Coronary artery (tissue), 2 donors: ENCODE measurements around the gene IL3RA.
"Not testable (repeated sequence)": the region's sequence is repeated elsewhere in the genome, so short reads cannot be mapped to it uniquely, and the experiment has no call there.

ENCODE experiments used
- DNase-seq: peaks from one replicate; pipeline ENCODE4 v3.0.0-alpha.2; 2017; ENCODE audit warnings: low spot score
- H3K27ac ChIP-seq, 2 donors: fragments of 200-600 bp; sonication (generic); one replicate each; pipeline ENCODE4 v1.5.1; 2016 to 2019
- H3K4me3 ChIP-seq: fragments of 200-600 bp; sonication (generic); 2 replicates; pipeline ENCODE4 v1.5.1; 2016; ENCODE audit warnings: mild to moderate bottlenecking, moderate library complexity
- CTCF ChIP-seq: fragments of 200-600 bp; sonication (generic); IDR thresholded peaks from one replicate; pipeline ENCODE4 v1.5.1; 2019; ENCODE audit warnings: antibody characterized with exemption

IL3RA gene

GRCh38 chrX:1423215-1423614 lies 86.6 kb downstream of the IL3RA start:
- TF ChIP-seq CTCF: no peak
- DNase-seq: no peak
- Histone ChIP-seq H3K27ac (no peak overlapping the region), H3K4me3 (no peak overlapping the region)

- no peak for DNase-seq
- Histone ChIP-seq H3K4me3 (no peak overlapping the region), H3K27ac (no peak overlapping the region)
- no peak for TF ChIP-seq CTCF
Observed at GRCh38 chrX:1424147-1424851, 87.7 kb downstream of the IL3RA start.

- no peak for TF ChIP-seq CTCF
- Histone ChIP-seq H3K4me3 (no peak overlapping the region), H3K27ac (no peak overlapping the region)
- DNase-seq: no peak
Observed at GRCh38 chrX:1425381-1425780, 88.8 kb downstream of the IL3RA start.

- DNase-seq, H3K27ac ChIP-seq, H3K4me3 ChIP-seq: not testable (repeated sequence)
Observed at GRCh38 chrX:1426321-1426720, 89.7 kb downstream of the IL3RA start.

- H3K27ac ChIP-seq: no peak overlapping the region
- TF ChIP-seq CTCF: no peak
- H3K4me3 ChIP-seq: no peak overlapping the region
- no peak for DNase-seq
Observed at GRCh38 chrX:1427756-1428155, 91.2 kb downstream of the IL3RA start.

- Histone ChIP-seq H3K27ac (no peak overlapping the region), H3K4me3 (no peak overlapping the region)
- TF ChIP-seq CTCF: no peak
- no peak for DNase-seq
Observed at GRCh38 chrX:1430451-1430850, 93.9 kb downstream of the IL3RA start.
